Suprapubic skin (tissue), 4 donors: ENCODE results near the gene TMEFF2.

Experiments
- CTCF ChIP-seq, 2 donors: fragments of 200-600 bp in 1 of 2; fragments of 450-650 bp in 1 of 2; sonication (generic) in 1 of 2; IDR thresholded peaks; one replicate each; pipeline ENCODE4 v1.5.1; 2016 to 2019; ENCODE audit warnings: antibody characterized with exemption in 2 of 2, mild to moderate bottlenecking in 1 of 2, moderate library complexity in 1 of 2
- EP300 ChIP-seq: sonication (generic); formaldehyde crosslinking; IDR thresholded peaks from one replicate; pipeline ENCODE4 v1.6.1; 2017; ENCODE audit warnings: antibody characterized with exemption
- POLR2A ChIP-seq, 2 donors: fragments of 450-650 bp; IDR thresholded peaks; one replicate each; pipeline ENCODE4 v1.6.1; 2017; ENCODE audit warnings: antibody characterized with exemption in 2 of 2, mild to moderate bottlenecking in 2 of 2, moderate library complexity in 2 of 2
- POLR2AphosphoS5 ChIP-seq, 3 donors: sonication (generic); formaldehyde crosslinking; IDR thresholded peaks; one replicate each; pipeline ENCODE4 v1.6.1; 2017; ENCODE audit warnings: antibody characterized with exemption in 3 of 3

- no peak for TF ChIP-seq CTCF (IDR thresholded peaks at IDR 0.05)
- no peak for TF ChIP-seq POLR2A (IDR thresholded peaks at IDR 0.05)
- no peak for TF ChIP-seq POLR2AphosphoS5 (IDR thresholded peaks at IDR 0.05)
- TF ChIP-seq EP300 = no peak
These were observed 280.9 kb downstream of the TMEFF2 start for GRCh38 chr2:191913796-191914195.
